Measurements from ENCODE around the gene RNF149. TPM values are rescaled to one million over a fixed set of nuclear protein-coding genes. Genes with fewer than 3 reads are reported as not detected.
A peak's percentile ranks its signal among the peaks of the same experiment; 100 is the strongest.

RNF149 gene
- total and polyA plus RNA-seq, 2 donors (not counting 1 experiment from before 2014, with no cell fraction given): 29.4 to 49.0 TPM

DNA sequence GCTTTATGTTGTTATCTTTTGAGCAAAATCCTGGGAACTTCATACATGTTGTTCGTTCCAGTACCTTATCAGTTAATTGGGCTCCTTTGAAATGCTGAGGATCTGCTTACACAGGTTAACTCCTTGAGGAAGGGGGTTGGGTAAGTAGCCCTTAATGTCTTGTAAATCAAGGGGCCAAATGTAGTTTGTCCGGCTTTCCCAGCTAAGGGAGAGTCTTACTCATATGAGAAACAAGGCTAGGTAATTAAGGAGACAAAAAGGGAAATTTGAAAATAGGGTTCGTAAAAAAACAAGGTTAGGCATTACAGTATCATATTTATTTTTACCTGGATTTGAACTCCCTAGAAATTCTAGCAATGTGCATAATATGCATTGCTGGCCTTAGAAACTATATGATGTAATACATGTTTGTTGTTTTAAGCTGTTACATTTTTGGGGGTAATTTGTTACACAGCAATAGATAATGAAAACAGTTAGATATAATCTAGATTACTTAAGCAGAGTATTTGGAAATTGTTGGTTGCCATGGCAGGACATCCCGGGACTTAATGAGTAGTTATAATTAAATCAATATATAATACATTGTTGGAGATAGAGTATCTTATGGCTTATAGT lies 30.9 kb upstream of the RNF149 start:
- H3K4me2 ChIP-seq (ENCODE audit: extremely low read depth, insufficient read depth, low read length): no peak overlapping the region
- TF ChIP-seq, protein P1, sequence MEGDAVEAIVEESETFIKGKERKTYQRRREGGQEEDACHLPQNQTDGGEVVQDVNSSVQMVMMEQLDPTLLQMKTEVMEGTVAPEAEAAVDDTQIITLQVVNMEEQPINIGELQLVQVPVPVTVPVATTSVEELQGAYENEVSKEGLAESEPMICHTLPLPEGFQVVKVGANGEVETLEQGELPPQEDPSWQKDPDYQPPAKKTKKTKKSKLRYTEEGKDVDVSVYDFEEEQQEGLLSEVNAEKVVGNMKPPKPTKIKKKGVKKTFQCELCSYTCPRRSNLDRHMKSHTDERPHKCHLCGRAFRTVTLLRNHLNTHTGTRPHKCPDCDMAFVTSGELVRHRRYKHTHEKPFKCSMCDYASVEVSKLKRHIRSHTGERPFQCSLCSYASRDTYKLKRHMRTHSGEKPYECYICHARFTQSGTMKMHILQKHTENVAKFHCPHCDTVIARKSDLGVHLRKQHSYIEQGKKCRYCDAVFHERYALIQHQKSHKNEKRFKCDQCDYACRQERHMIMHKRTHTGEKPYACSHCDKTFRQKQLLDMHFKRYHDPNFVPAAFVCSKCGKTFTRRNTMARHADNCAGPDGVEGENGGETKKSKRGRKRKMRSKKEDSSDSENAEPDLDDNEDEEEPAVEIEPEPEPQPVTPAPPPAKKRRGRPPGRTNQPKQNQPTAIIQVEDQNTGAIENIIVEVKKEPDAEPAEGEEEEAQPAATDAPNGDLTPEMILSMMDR (conservative IDR thresholded peaks at IDR 0.05 in 1 of 2, IDR thresholded peaks at IDR 0.05 in 1 of 2; ENCODE audit: low read depth in 1 of 2, low read length in 2 of 2): no peak
- TF ChIP-seq EZH2 (IDR thresholded peaks at IDR 0.05; ENCODE audit: low read length, missing control alignments): no peak
- DNase-seq (ENCODE audit: low read depth in 2 of 2): no peak

GRCh38 chr2:101337877-101338276 lies 29.4 kb upstream of the RNF149 start:
- H2AFZ ChIP-seq (ENCODE audit: low read length): no peak overlapping the region
- H3K9ac ChIP-seq (ENCODE audit: insufficient read depth, low read length): no peak overlapping the region
- peak overlapping the region; percentile 3 for H3K4me2 ChIP-seq (ENCODE audit: extremely low read depth, insufficient read depth, low read length)
- H3K4me1 ChIP-seq (ENCODE audit: control insufficient read depth, extremely low read depth, insufficient read depth, low read length): peaks cover 11% of the 10 kb centered on the region
- no peak overlapping the region for H3K27ac ChIP-seq (ENCODE audit: insufficient read depth, low read length)
- H3K9me3 ChIP-seq (ENCODE audit: control insufficient read depth, insufficient read depth, low read depth, low read length): no peaks in the 10 kb centered on the region
- H3K4me3 ChIP-seq (replicated peaks in 1 of 4; ENCODE audit: control extremely low read depth in 1 of 4, insufficient read depth in 1 of 4, low read depth in 3 of 4, low read length in 4 of 4): no peak overlapping the region
- H3K36me3 ChIP-seq (ENCODE audit: control insufficient read depth, insufficient read depth, low read length): no peaks in the 10 kb centered on the region
- no peaks in the 10 kb centered on the region for H3K79me2 ChIP-seq (ENCODE audit: control insufficient read depth, insufficient read depth, low read length)
- TF ChIP-seq, protein P1 (conservative IDR thresholded peaks at IDR 0.05 in 1 of 2, IDR thresholded peaks at IDR 0.05 in 1 of 2; ENCODE audit: low read depth in 1 of 2, low read length in 2 of 2): no peak
- no peak for TF ChIP-seq EZH2 (IDR thresholded peaks at IDR 0.05; ENCODE audit: low read length, missing control alignments)
- peak; percentile 15 to 56 for DNase-seq (ENCODE audit: low read depth in 2 of 2)
- H4K20me1 ChIP-seq (ENCODE audit: control insufficient read depth, extremely low read depth, insufficient read depth, low read length): no peaks in the 10 kb centered on the region
- H3K27me3 ChIP-seq (ENCODE audit: control insufficient read depth, insufficient read depth, low read length): no peaks in the 10 kb centered on the region

More for the DNA sequence above, 30.9 kb upstream of the RNF149 start:
- no peaks in the 10 kb centered on the region for H4K20me1 ChIP-seq (ENCODE audit: control insufficient read depth, extremely low read depth, insufficient read depth, low read length)
- no peak overlapping the region for H3K27ac ChIP-seq (ENCODE audit: insufficient read depth, low read length)
- no peak overlapping the region for H3K4me3 ChIP-seq (replicated peaks in 1 of 4; ENCODE audit: control extremely low read depth in 1 of 4, insufficient read depth in 1 of 4, low read depth in 3 of 4, low read length in 4 of 4)
- no peaks in the 10 kb centered on the region for H3K9me3 ChIP-seq (ENCODE audit: control insufficient read depth, insufficient read depth, low read depth, low read length)
- peaks cover 11% of the 10 kb centered on the region for H3K4me1 ChIP-seq (ENCODE audit: control insufficient read depth, extremely low read depth, insufficient read depth, low read length)
- H3K36me3 ChIP-seq (ENCODE audit: control insufficient read depth, insufficient read depth, low read length): no peaks in the 10 kb centered on the region
- H3K27me3 ChIP-seq (ENCODE audit: control insufficient read depth, insufficient read depth, low read length): no peaks in the 10 kb centered on the region
- no peaks in the 10 kb centered on the region for H3K79me2 ChIP-seq (ENCODE audit: control insufficient read depth, insufficient read depth, low read length)
- no peak overlapping the region for H3K9ac ChIP-seq (ENCODE audit: insufficient read depth, low read length)
- no peak overlapping the region for H2AFZ ChIP-seq (ENCODE audit: low read length)

DNA sequence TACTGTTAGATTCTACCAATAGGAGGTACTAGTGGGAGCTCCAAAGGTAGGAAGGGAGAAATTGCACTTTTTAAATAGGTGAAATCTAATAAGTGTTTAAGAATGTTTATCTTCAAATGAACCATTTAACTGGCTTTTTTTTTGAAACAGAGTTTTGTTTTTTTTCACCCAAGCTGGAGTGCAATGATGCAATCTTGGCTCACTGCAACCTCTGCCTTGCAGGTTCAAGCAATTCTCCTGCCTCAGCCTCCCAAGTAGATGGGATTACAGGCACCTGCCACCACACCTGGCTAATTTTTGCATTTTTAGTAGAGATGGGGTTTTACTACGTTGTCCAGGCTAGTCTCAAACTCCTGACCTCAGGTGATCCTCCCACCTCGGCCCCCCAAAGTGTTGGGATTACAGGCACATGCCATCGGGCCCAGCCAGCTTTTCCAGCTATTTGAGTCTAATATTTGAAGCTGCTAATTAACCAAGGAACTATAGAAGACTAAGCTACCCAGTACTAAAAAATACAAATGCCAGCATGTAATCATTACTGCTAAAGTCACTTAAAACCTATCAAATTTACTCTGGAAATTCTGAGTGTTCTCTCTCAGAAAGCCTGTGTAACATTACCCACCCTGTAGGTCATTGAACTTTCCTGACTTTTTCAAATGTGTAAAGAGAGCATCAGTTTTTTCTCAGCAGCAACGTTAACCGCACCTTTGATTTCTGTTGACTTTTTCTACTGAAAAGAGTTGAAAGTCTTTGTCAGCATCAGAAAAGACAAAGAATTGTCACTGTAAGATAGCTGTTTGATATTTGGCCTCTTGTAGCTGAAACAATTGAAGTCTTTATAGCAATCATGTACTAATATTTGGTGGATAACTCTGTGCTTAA lies 24.6 kb upstream of the RNF149 start:
- Histone ChIP-seq H3K4me1 (ENCODE audit: control insufficient read depth, extremely low read depth, insufficient read depth, low read length) (peaks cover 9% of the 10 kb centered on the region), H3K27me3 (ENCODE audit: control insufficient read depth, insufficient read depth, low read length) (no peaks in the 10 kb centered on the region), H3K27ac (ENCODE audit: insufficient read depth, low read length) (no peak overlapping the region), H2AFZ (ENCODE audit: low read length) (no peak overlapping the region), H3K9ac (ENCODE audit: insufficient read depth, low read length) (no peak overlapping the region), H4K20me1 (ENCODE audit: control insufficient read depth, extremely low read depth, insufficient read depth, low read length) (no peaks in the 10 kb centered on the region), H3K4me2 (ENCODE audit: extremely low read depth, insufficient read depth, low read length) (no peak overlapping the region), H3K4me3 (replicated peaks in 1 of 4; ENCODE audit: control extremely low read depth in 1 of 4, insufficient read depth in 1 of 4, low read depth in 3 of 4, low read length in 4 of 4) (no peak overlapping the region), H3K36me3 (ENCODE audit: control insufficient read depth, insufficient read depth, low read length) (no peaks in the 10 kb centered on the region), H3K79me2 (ENCODE audit: control insufficient read depth, insufficient read depth, low read length) (no peaks in the 10 kb centered on the region), H3K9me3 (ENCODE audit: control insufficient read depth, insufficient read depth, low read depth, low read length) (no peaks in the 10 kb centered on the region)
- no peak for TF ChIP-seq EZH2 (IDR thresholded peaks at IDR 0.05; ENCODE audit: low read length, missing control alignments)
- TF ChIP-seq, protein P1 (conservative IDR thresholded peaks at IDR 0.05 in 1 of 2, IDR thresholded peaks at IDR 0.05 in 1 of 2; ENCODE audit: low read depth in 1 of 2, low read length in 2 of 2): no peak
- DNase-seq (ENCODE audit: low read depth in 2 of 2): no peak
